Loucy (cell line): Measurements from ENCODE around the gene HES5.

Source experiments
- H2AFZ ChIP-seq: fragments of 200-600 bp; sonication (generic); 2 replicates; pipeline ENCODE4 v1.6.0; 2016; ENCODE audit warnings: antibody characterized with exemption, mild to moderate bottlenecking, low read length, moderate library complexity
- H3F3A ChIP-seq: fragments of 200-600 bp; 2 replicates; pipeline ENCODE4 v1.6.0; 2016; ENCODE audit warnings: antibody characterized with exemption, low read depth, mild to moderate bottlenecking
- H3K27me3 ChIP-seq: fragments of 200-600 bp; sonication (generic); 2 replicates; pipeline ENCODE4 v1.6.1; 2014; ENCODE audit warnings: low read length, mild to moderate bottlenecking; ENCODE audit not compliant: insufficient read depth, poor library complexity, severe bottlenecking
- H3K36me3 ChIP-seq: fragments of 200-600 bp; sonication (generic); 2 replicates; pipeline ENCODE4 v1.6.1; 2016; ENCODE audit warnings: low read length; ENCODE audit not compliant: insufficient read depth
- H3K4me1 ChIP-seq: fragments of 200-600 bp; sonication (generic); 2 replicates; pipeline ENCODE4 v1.5.1; 2014; ENCODE audit warnings: low read length, mild to moderate bottlenecking; ENCODE audit not compliant: insufficient read depth, poor library complexity, severe bottlenecking
- H3K4me2 ChIP-seq: fragments of 200-600 bp; sonication (generic); 2 replicates; pipeline ENCODE4 v1.6.0; 2014; ENCODE audit warnings: antibody characterized with exemption, low read length, low read depth, mild to moderate bottlenecking; ENCODE audit not compliant: poor library complexity, severe bottlenecking
- H3K4me3 ChIP-seq: fragments of 200-600 bp; sonication (generic); 2 replicates; pipeline ENCODE4 v1.5.1; 2014; ENCODE audit warnings: low read length, mild to moderate bottlenecking, mixed read lengths; ENCODE audit not compliant: poor library complexity, severe bottlenecking
- H3K79me2 ChIP-seq: fragments of 200-600 bp; sonication (generic); 2 replicates; pipeline ENCODE4 v1.6.1; 2014; ENCODE audit warnings: low read length; ENCODE audit not compliant: insufficient read depth
- H3K9ac ChIP-seq: fragments of 200-600 bp; sonication (generic); 2 replicates; pipeline ENCODE4 v1.6.0; 2014; ENCODE audit warnings: mild to moderate bottlenecking, low read depth, low read length, moderate library complexity; ENCODE audit not compliant: poor library complexity, severe bottlenecking
- H3K9me2 ChIP-seq: fragments of 200-600 bp; sonication (generic); replicated peaks from 2 replicates; pipeline ENCODE4 v1.6.1; 2016; ENCODE audit warnings: low read depth, low read length, mixed read lengths
- H3K9me3 ChIP-seq: fragments of 200-600 bp; sonication (generic); 2 replicates; pipeline ENCODE4 v1.6.1; 2014; ENCODE audit warnings: mild to moderate bottlenecking, antibody characterized with exemption, low read length, low read depth; ENCODE audit not compliant: insufficient read depth
- H4K20me1 ChIP-seq: fragments of 200-600 bp; sonication (generic); 2 replicates; pipeline ENCODE4 v1.6.0; 2014; ENCODE audit warnings: antibody characterized with exemption, low read length, mild to moderate bottlenecking; ENCODE audit not compliant: insufficient read depth, poor library complexity, severe bottlenecking
- CTCF ChIP-seq: fragments of 200-600 bp; sonication (generic); conservative IDR thresholded peaks from 2 replicates; pipeline ENCODE4 v1.5.1; 2014; ENCODE audit warnings: mild to moderate bottlenecking, antibody characterized with exemption, low read length
- EZH2phosphoT487 ChIP-seq: fragments of 200-600 bp; IDR thresholded peaks from 2 replicates; pipeline ENCODE4 v1.6.1; 2018; ENCODE audit warnings: antibody characterized with exemption, mild to moderate bottlenecking, moderate library complexity, borderline replicate concordance

HES5 gene

GRCh38 chr1:2538376-2538775 is 8.3 kb upstream of the HES5 start:
- Histone ChIP-seq H3K27me3 (no peaks in the 10 kb centered on the region), H3F3A (no peaks in the 10 kb centered on the region), H3K9me2 (no peaks in the 10 kb centered on the region), H3K4me2 (no peak overlapping the region), H4K20me1 (no peaks in the 10 kb centered on the region), H3K4me3 (no peak overlapping the region), H3K9me3 (no peaks in the 10 kb centered on the region), H3K79me2 (no peaks in the 10 kb centered on the region), H2AFZ (no peak overlapping the region), H3K4me1 (peaks cover 4% of the 10 kb centered on the region), H3K36me3 (no peaks in the 10 kb centered on the region), H3K9ac (no peak overlapping the region)
- TF ChIP-seq EZH2phosphoT487 = no peak

- TF ChIP-seq CTCF (no peak), EZH2phosphoT487 (no peak)
- Histone ChIP-seq H4K20me1 (no peaks in the 10 kb centered on the region), H3K79me2 (no peaks in the 10 kb centered on the region), H3K4me1 (no peaks in the 10 kb centered on the region), H3K27me3 (no peaks in the 10 kb centered on the region), H3K4me2 (no peak overlapping the region), H3K9me2 (no peaks in the 10 kb centered on the region), H3K9me3 (no peaks in the 10 kb centered on the region), H3K4me3 (no peak overlapping the region), H3F3A (no peaks in the 10 kb centered on the region), H3K9ac (no peak overlapping the region), H2AFZ (no peak overlapping the region), H3K36me3 (no peaks in the 10 kb centered on the region)
Observed at GRCh38 chr1:2537784-2538115, 7.7 kb upstream of the HES5 start.

- no peak overlapping the region for H2AFZ ChIP-seq
- no peak for TF ChIP-seq EZH2phosphoT487
- no peak for TF ChIP-seq CTCF
- H3K4me1 ChIP-seq = no peaks in the 10 kb centered on the region
- no peaks in the 10 kb centered on the region for H4K20me1 ChIP-seq
- H3K9me3 ChIP-seq = no peaks in the 10 kb centered on the region
- no peak overlapping the region for H3K9ac ChIP-seq
- no peaks in the 10 kb centered on the region for H3F3A ChIP-seq
- H3K79me2 ChIP-seq = no peaks in the 10 kb centered on the region
- no peak overlapping the region for H3K4me3 ChIP-seq
- H3K27me3 ChIP-seq = no peaks in the 10 kb centered on the region
- no peaks in the 10 kb centered on the region for H3K36me3 ChIP-seq
- H3K4me2 ChIP-seq = no peak overlapping the region
- no peaks in the 10 kb centered on the region for H3K9me2 ChIP-seq
Observed at GRCh38 chr1:2535981-2536380, 5.9 kb upstream of the HES5 start.

- Histone ChIP-seq H2AFZ (no peak overlapping the region), H3K9ac (no peak overlapping the region), H3K36me3 (no peaks in the 10 kb centered on the region), H3F3A (no peaks in the 10 kb centered on the region), H3K4me3 (no peak overlapping the region), H3K79me2 (no peaks in the 10 kb centered on the region), H3K4me2 (no peak overlapping the region), H3K27me3 (no peaks in the 10 kb centered on the region), H3K9me2 (no peaks in the 10 kb centered on the region), H4K20me1 (no peaks in the 10 kb centered on the region), H3K9me3 (no peaks in the 10 kb centered on the region), H3K4me1 (no peaks in the 10 kb centered on the region)
- TF ChIP-seq EZH2phosphoT487 = no peak
- TF ChIP-seq CTCF = no peak
Observed at GRCh38 chr1:2535455-2535854, 5.4 kb upstream of the HES5 start.
